H7 (cell line): Measurements from ENCODE around the gene COTL1. TPM values are rescaled to one million over a fixed set of nuclear protein-coding genes. Genes with fewer than 3 reads are reported as not detected.
"Not testable (repeated sequence)": the region's sequence is repeated elsewhere in the genome, so short reads cannot be mapped to it uniquely, and the experiment has no call there.

Source experiments
- DNase-seq: peaks from one replicate; pipeline ENCODE4 v3.0.0; 2012
- H3K27me3 ChIP-seq: 2 replicates; pipeline ENCODE4 v1.6.0; 2011; ENCODE audit warnings: mild to moderate bottlenecking, low read length; ENCODE audit not compliant: control insufficient read depth, insufficient read depth
- H3K36me3 ChIP-seq: replicated peaks from 2 replicates; pipeline ENCODE4 v1.5.1; 2011; ENCODE audit warnings: low read length; ENCODE audit not compliant: control insufficient read depth, insufficient read depth
- H3K4me3 ChIP-seq: 2 replicates; pipeline ENCODE4 v1.5.1; 2011; ENCODE audit warnings: low read depth, mild to moderate bottlenecking, control low read depth, low read length, moderate library complexity; ENCODE audit not compliant: insufficient read depth
- total RNA-seq: library from RNA; depleted of rRNA; stranded (reverse); fragments of >200 nt; shearing (Covaris generic); gene quantifications from 2 replicates; pipeline ENCODE4 v1.2.3, GENCODE V29; 2014

The COTL1 gene
- total RNA-seq, 1 experiment from 2014 or later, result 118 TPM

DNA sequence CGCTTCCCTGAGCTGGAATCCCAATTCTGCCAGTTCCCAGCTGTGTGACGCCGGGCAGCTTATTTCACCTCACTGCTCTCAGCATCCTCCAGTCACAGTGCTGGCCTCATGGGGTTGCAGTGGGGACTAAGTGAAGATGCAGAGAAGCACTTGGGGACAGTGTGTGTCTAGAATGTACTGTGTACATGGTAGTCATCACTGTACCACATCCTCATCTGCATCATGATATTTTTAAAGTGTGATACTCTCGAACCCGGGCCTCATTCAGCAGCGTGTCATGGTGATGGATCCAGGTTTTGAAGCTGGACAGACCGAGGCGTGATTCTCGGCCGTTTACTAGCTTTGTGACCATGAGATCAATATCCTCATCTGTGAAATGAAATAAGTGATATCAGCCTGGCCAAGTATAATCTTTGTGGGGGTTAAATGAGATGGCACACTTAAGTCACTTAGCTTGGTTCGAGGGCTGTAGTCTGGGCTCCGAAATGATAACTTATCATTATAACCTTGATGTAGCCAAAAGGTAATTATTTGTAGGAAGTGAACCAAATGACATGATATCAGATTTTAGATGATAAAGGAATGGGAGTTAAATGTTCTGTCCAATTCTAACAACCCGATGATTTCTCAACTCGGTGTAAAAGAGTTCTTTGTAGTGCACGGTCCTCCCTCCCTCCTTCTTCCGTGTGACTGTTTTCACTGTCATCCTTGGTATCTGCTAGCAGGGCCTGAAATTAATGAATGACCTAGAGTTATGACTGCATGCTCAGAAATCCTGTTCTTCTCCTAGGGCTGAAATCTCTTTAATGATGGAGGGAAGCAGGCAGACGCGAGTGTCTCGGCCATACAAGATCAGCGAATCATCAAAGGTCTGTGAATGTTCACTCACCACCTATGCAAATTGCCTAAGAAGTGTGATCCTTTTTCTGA lies 32.4 kb upstream of the COTL1 start:
- peaks cover 5% of the 10 kb centered on the region for H3K27me3 ChIP-seq
- H3K36me3 ChIP-seq, result peaks cover 2% of the 10 kb centered on the region; the same call in 1 of the 2 replicates
- H3K4me3 ChIP-seq, result no peak overlapping the region
- DNase-seq, result no peak

DNA sequence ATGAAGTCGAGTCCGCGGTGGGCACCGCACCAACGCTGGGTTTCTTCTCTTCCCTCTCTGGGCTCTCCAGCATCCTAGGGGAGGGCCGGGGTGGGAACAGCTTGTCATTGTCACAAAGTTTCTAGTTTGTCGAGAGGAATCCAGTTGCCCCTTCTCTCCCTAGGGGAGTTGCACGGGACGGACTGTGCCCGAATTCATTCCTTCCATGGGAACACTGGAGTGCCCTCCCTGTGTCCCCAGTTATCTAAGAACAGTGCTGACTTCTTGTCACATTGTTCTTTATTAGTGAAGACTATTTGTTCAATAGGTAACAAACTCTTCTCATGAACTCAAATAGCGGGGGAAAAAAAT lies 31.6 kb upstream of the COTL1 start:
- Histone ChIP-seq H3K27me3 (peaks cover 5% of the 10 kb centered on the region), H3K36me3 (peaks cover 2% of the 10 kb centered on the region; the same call in 1 of the 2 replicates), H3K4me3 (peak overlapping the region; percentile 55)
- no peak for DNase-seq

DNA sequence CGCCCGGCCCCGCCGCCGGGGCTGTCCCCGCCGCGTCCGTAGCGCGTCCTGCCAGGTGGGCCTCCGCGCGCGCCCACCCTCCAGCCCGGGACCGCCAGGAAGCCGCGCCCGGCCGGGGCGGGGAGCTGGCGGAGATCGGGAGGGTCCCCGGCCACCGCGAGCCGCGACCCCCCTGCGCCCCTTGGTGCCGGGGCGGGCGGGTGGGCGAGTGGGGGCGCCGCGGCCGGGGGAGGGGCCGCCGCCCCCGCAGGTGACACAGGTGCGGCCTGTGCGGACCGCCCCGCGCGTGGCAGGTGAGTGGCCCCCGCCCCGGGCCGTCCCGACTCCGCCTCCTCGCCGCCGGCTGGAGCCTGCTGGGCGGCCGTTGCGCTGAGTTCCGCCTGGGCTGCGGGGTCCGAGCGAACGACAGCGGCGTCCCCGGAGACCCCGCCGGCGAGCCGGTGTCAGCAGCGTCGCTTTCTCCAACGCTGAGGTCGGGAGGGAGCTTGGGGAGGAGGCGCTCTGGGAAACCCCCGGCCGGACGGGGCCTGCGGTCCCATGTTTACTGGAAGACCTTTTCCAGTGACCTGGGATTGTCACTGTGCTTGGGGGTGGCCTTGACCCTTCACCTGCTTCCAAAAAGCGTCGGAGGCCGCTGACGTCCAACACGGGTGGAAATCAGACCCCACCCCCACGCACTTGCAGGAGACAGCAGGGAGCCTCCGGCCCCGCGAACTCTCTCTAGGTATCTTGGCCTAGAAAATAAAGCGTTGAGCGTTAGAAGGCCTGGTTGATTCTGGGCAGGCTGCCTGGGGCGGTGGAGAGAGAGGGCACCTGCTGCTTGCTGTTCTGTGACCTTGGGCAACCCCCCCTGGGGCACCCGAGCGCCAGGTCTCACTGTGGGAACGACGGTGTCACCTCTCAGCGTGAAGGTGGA lies 31.0 kb upstream of the COTL1 start:
- peaks cover 5% of the 10 kb centered on the region for H3K27me3 ChIP-seq
- H3K36me3 ChIP-seq, result peaks cover 2% of the 10 kb centered on the region; the same call in 1 of the 2 replicates
- peak; percentile 94 for DNase-seq
- H3K4me3 ChIP-seq, result peak overlapping the region; percentile 55

DNA sequence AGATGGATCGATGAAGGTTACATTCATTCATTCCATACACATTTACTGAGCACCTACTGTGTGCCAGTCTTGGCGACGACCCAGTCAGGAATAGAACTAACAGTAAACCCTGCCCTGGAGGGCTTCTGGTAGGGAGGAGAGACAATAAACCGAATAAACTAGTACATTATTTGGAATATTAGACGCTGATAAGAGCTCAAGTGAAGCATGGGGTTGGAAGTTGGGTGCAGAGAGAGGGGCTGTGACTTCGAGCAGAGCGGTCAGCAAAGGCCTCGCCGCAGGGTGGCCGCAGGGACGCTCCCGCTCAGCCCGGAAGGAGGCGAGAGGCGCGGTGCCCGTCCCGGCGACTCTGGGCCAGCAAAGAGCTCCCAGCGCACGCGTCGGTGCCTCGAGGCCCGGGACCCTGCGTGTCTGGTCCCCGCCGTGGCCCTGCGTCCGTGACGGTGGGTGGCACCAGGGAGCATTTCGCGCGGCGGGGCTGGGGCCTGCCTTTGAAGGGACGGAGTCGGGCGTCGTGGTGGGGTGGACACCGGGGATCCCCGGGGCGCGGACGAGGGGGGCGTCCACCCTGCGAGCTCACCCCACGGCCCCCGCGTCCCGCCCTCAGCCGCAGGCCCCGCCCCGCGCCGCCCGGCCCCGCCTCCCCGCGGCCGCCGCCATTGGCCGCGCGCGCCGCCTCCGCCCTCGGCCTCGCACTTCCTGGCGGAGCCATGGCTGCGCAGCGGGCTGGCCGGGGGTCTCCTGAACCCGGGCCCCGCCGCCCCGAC lies 30.1 kb upstream of the COTL1 start, which contains the start of gene KLHL36:
Gene KLHL36, plus strand, starts transcription at position 684 of the 767 bp plus-strand sequence. CDS start 2,357 bp downstream, outside the sequence.
- H3K4me3 ChIP-seq, result peak within 1 kb of the TSS; percentile 77
- H3K36me3 ChIP-seq, result peaks cover 2% of the 10 kb centered on the region; the same call in 1 of the 2 replicates
- DNase-seq, result peak; percentile 97
- peaks cover 5% of the 10 kb centered on the region for H3K27me3 ChIP-seq

DNA sequence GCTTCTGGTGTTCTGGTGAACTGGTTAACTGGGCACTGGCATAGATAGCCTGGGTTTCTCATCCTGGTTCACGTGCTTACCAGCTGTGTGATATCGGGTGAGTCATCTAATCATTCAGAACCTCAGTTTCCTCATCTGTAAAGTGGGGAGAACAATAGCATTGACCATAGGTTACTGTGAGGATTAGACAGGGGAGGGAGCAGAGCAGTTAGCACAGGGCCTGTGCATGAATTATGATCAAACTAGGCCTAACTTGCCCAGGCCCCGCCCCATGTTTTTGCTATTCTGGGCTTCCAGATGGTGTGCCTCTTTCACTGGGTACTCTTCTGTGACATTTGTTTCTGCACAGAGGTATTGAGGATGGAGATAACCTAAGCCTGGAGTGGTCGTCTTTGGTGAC lies 25.8 kb upstream of the COTL1 start:
- no peaks in the 10 kb centered on the region for H3K36me3 ChIP-seq
- peaks cover 3% of the 10 kb centered on the region; the same call in 1 of the 2 replicates for H3K27me3 ChIP-seq
- DNase-seq, result no peak
- no peak overlapping the region for H3K4me3 ChIP-seq

DNA sequence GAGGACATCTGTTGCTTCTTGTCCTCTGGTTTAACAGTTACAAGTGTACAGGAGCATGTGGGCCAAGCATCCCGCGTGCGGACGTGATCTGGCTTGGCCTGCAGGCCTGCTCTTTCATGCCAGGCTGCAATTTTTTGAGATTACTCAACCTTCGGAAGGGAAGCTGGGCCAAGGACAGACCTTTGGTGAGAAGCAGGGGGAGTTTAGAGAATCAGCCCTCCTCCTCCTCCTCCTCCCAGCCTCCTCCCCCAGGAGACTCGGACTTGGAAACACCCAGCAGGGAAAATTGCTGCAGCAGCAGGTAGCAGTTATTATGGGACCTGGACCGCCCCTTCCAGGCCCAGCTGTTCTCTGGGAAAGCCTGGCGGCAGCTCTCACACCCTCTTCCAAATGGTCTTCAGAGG lies 25.3 kb upstream of the COTL1 start:
- H3K36me3 ChIP-seq, result no peaks in the 10 kb centered on the region
- H3K27me3 ChIP-seq, result peaks cover 3% of the 10 kb centered on the region; the same call in 1 of the 2 replicates
- no peak for DNase-seq
- H3K4me3 ChIP-seq, result no peak overlapping the region

DNA sequence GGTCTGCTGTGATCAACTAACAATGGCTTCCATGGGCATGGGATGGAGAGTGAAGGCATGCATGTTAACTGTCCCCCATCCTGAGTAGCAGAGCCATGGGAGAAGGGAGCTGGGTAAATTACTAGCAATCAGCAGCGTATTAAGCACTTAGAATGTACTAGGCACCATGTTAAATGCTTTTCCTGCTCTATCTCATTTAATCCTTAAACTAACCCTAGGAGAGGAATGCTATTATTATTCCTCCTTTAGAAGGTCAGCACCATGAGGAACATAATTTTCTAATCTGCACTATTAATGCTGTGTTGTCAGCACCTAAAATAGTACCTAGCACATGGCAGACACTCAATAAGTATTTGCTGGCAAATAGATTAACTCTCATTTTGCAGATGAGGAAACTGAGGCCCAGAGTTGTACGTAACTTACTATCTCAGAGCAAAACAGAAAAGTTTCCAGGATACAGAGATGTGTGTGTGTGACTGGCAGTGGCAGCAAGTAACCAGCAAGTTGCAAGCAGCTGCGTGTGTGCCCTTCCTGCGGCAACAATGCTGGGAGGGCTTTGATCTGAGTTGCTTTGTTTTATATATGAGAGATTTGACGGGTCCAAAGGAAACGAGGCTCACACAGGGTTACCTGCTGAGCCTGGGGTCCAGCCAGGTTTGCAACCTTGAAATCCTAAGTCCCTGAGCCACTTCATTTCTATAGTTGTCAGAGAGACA lies 23.9 kb upstream of the COTL1 start:
- no peak for DNase-seq

DNA sequence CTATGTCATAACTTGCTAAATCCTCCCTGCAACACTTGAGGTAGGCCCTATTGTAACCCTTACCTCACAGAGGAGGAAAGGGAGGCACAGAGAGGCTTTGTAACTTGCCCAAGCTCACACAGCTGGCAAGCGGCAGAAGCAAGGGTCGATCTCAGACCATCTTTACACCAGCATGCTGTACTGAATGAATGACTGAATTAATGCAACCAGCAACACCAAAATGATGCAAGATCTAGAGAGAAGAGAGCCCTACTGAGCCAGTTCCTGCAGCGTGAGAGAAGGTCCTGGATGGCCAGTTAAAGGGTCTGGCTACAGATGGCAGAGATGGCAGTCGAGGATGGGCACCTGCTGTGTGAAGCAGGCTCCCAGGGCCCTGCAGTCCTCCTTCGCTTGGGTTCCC lies 22.3 kb upstream of the COTL1 start:
- Histone ChIP-seq H3K36me3 (no peaks in the 10 kb centered on the region), H3K4me3 (no peak overlapping the region), H3K27me3 (no peaks in the 10 kb centered on the region)
- DNase-seq, result no peak

More for the DNA sequence above, 23.9 kb upstream of the COTL1 start:
- no peak overlapping the region for H3K4me3 ChIP-seq
- H3K36me3 ChIP-seq, result no peaks in the 10 kb centered on the region
- H3K27me3 ChIP-seq, result no peaks in the 10 kb centered on the region

DNA sequence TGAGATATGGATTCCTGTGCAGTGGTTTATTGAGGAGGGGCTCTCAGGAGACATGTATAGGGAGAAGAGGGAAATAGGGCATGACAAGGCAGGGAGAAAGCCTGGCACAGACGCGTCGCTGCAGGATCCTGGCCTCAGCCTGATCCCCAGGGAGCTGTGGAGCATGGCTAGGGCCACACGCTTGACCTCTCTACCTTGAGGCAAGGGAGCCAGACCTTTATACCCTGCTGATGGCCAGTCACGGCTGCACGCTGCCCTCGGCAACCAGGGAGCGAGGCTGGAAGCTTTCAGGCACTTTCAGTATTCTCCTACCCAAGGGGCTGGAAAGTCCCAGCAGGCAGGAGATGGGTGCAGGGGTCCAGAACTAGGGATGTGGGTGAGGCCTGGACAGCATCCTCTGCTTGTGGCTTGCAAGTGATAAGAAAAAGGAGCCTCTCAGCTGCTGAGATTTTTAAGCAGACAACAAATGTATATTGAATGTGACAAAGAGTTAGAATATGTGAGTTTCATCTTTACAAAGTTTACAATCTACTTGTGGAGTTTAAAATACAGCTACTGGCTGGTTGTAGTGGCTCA lies 20.4 kb upstream of the COTL1 start:
- Histone ChIP-seq H3K27me3 (no peaks in the 10 kb centered on the region), H3K4me3 (no peak overlapping the region), H3K36me3 (no peaks in the 10 kb centered on the region)
- DNase-seq, result no peak

DNA sequence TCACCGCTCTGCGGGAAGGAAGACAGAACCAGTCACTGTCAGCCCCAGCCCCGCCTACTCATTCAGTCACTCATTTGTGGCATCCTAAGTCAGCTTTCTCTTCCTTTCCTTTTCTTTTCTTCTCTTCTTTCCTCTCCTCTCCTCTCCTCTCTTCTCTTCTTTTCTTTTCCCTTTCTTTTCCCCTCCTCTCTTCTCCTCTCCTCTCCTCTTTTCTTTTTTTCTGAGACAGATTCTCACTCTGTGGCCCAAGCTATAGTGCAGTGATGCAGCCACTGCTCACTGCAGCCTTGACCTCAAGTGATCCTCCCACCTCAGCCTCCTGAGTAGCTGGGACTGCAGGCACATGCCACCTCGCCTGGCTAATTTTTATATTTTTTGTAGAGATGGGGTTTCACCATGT lies 19.8 kb upstream of the COTL1 start:
- Histone ChIP-seq H3K36me3 (no peaks in the 10 kb centered on the region), H3K4me3 (no peak overlapping the region), H3K27me3 (no peaks in the 10 kb centered on the region)
- DNase-seq, result no peak

DNA sequence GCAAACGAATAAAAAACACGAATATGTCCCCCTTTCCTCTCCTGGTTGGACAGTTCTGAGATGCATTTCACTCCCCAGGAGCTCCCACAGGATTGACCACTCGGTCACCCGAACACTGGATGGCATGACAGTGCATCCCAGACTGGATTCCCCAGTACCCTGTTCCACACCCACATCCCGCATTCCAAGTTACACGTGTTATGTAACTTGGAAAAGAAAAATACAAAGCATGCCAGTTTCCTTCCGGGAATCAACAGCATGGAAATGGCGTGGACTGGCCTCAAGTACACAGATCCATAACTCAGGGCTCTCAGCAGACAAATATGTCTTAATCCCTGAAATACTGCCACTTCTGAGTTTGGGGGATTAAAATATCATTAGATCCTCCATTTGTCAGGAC lies 17.8 kb upstream of the COTL1 start:
- no peaks in the 10 kb centered on the region for H3K27me3 ChIP-seq
- no peaks in the 10 kb centered on the region for H3K36me3 ChIP-seq
- H3K4me3 ChIP-seq, result no peak overlapping the region
- no peak for DNase-seq

DNA sequence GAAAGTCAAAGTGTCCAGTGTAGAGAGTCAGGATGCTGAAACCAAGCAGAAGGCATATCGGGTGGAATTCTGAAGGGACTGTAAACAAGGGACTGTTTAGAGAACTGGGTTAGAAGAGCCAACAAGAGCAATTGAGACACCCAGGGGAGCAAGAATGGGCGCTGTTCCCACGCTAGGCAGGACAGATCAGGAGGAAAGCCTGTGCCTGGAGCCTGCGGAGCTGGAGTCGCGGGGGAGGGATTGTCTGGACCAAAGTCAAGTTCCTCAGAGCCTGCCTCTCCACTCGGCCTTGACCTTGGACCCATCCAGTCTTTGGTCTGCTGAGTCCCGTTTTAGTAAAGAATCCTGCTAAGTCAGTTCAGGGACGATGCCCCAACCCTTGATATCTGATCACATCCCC lies 15.7 kb upstream of the COTL1 start:
- no peak for DNase-seq
- no peak overlapping the region for H3K4me3 ChIP-seq
- no peaks in the 10 kb centered on the region for H3K27me3 ChIP-seq
- no peaks in the 10 kb centered on the region for H3K36me3 ChIP-seq

DNA sequence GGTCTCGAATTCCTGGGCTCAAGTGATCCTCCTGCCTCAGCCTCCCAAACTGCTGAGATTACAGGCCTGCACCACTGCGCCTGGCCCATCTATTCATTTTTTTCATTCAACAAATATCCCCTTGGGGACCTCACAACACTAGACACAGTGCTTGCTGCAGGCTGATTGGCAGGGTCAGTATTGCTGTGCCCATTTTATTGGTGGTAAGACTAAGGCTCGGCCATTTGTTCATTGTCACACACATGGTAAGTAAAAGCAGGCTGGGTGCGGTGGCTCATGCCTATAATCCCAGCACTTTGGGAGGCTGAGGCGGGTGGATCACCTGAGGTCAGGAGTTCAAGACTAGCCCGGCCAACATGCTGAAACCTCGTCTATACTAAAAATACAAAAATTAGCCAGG lies 15.0 kb upstream of the COTL1 start:
- not testable (repeated sequence) for H3K36me3 ChIP-seq, H3K27me3 ChIP-seq, H3K4me3 ChIP-seq, DNase-seq
